Measurements from ENCODE around the gene RFWD3. TPM values are rescaled to one million over a fixed set of nuclear protein-coding genes. Genes with fewer than 3 reads are reported as not detected.

RFWD3 gene
- total RNA-seq, 4 donors from 2014 or later: 6.8 to 13.3 (median 10.1) TPM

- Histone ChIP-seq H3K4me3 (no peak overlapping the region), H3K9me3 (no peaks in the 10 kb centered on the region), H3K36me3 (peaks cover 45 to 96% (median 83%) of the 10 kb centered on the region in 4 donors), H3K27me3 (no peaks in the 10 kb centered on the region), H3K4me1 (peaks cover 7 to 13% (median 11%) of the 10 kb centered on the region in 4 donors), H3K27ac (replicated peaks in 1 of 4) (no peak overlapping the region)
- no peak for DNase-seq (ENCODE audit: extremely low spot score)
- intact Hi-C loops (cut with DNase I): loop anchor here (10.0 kb wide), 2 partner anchors 141 to 321 kb away; no protein-coding TSS in a partner anchor
- TF ChIP-seq EP300 (IDR thresholded peaks at IDR 0.05) (no peak), POLR2AphosphoS5 (IDR thresholded peaks at IDR 0.05) (no peak), POLR2A (IDR thresholded peaks at IDR 0.05; ENCODE audit: low read depth) (no peak)
- TF ChIP-seq, protein P1, sequence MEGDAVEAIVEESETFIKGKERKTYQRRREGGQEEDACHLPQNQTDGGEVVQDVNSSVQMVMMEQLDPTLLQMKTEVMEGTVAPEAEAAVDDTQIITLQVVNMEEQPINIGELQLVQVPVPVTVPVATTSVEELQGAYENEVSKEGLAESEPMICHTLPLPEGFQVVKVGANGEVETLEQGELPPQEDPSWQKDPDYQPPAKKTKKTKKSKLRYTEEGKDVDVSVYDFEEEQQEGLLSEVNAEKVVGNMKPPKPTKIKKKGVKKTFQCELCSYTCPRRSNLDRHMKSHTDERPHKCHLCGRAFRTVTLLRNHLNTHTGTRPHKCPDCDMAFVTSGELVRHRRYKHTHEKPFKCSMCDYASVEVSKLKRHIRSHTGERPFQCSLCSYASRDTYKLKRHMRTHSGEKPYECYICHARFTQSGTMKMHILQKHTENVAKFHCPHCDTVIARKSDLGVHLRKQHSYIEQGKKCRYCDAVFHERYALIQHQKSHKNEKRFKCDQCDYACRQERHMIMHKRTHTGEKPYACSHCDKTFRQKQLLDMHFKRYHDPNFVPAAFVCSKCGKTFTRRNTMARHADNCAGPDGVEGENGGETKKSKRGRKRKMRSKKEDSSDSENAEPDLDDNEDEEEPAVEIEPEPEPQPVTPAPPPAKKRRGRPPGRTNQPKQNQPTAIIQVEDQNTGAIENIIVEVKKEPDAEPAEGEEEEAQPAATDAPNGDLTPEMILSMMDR (IDR thresholded peaks at IDR 0.05): no peak
- 94% methylated on average over 14 of the region's 14 CpGs for WGBS
Observed at GRCh38 chr16:74625500-74626350, 41.0 kb downstream of the RFWD3 start.

GRCh38 chr16:74623839-74624235, 42.8 kb downstream of the RFWD3 start:
- peaks cover 32 to 81% (median 65%) of the 10 kb centered on the region in 4 donors for H3K36me3 ChIP-seq
- TF ChIP-seq EP300 (IDR thresholded peaks at IDR 0.05) (no peak), POLR2AphosphoS5 (IDR thresholded peaks at IDR 0.05) (no peak), POLR2A (IDR thresholded peaks at IDR 0.05; ENCODE audit: low read depth) (no peak)
- TF ChIP-seq, protein P1 (IDR thresholded peaks at IDR 0.05): no peak
- no peak overlapping the region for H3K4me3 ChIP-seq
- no peak for DNase-seq (ENCODE audit: extremely low spot score)
- WGBS: 100% methylated on average over 2 of the region's 6 CpGs
- peaks cover 7 to 13% (median 11%) of the 10 kb centered on the region in 4 donors for H3K4me1 ChIP-seq
- intact Hi-C loops (cut with DNase I): loop anchor here (10.0 kb wide), 2 partner anchors 139 to 319 kb away; no protein-coding TSS in a partner anchor
- no peaks in the 10 kb centered on the region for H3K27me3 ChIP-seq
- no peaks in the 10 kb centered on the region for H3K9me3 ChIP-seq
- H3K27ac ChIP-seq (replicated peaks in 1 of 4): no peak overlapping the region

DNA sequence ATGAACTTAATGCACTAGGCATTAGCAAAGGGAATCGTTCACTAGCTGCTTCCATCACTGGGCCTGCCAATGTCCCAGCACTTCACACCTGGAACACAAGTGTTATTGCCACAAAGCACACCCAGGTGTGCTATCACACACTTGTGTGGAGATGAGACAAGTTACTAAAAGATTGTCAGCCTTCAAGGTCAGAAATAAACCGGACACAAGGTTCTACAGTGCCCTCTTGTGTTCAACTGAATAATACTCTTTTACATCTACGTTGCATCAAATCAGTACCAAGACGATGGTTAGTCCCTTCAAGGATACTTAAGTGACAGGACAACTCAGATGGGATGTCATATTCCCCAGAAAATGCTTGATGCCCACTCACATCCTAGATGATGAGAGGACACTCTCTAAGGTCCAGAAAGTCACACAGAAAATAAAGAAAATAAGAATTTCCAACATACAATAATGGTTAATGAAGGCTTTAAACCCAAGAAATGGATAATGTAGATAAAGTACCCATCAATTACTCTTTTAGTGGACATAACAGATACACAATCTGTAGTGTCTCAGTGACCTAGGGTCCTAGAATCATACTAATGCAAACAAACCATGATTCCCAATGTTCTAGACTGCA, 43.4 kb downstream of the RFWD3 start:
- intact Hi-C loops (cut with DNase I): loop anchor here (10.0 kb wide), 2 partner anchors 139 to 319 kb away; no protein-coding TSS in a partner anchor
- H3K9me3 ChIP-seq: no peaks in the 10 kb centered on the region
- H3K36me3 ChIP-seq: peaks cover 32 to 76% (median 60%) of the 10 kb centered on the region in 4 donors
- no peak for TF ChIP-seq POLR2A (IDR thresholded peaks at IDR 0.05; ENCODE audit: low read depth)
- TF ChIP-seq, protein P1 (IDR thresholded peaks at IDR 0.05): peak; percentile 53 to 63 (median 54)
- DNase-seq (ENCODE audit: extremely low spot score): no peak
- H3K27me3 ChIP-seq: no peaks in the 10 kb centered on the region
- no peak overlapping the region for H3K4me3 ChIP-seq
- H3K4me1 ChIP-seq: peaks cover 7 to 13% (median 11%) of the 10 kb centered on the region in 4 donors
- no peak overlapping the region for H3K27ac ChIP-seq (replicated peaks in 1 of 4)
- WGBS: 26% methylated on average over 4 of the region's 4 CpGs

GRCh38 chr16:74622005-74622404, 44.7 kb downstream of the RFWD3 start:
- Histone ChIP-seq H3K27me3 (no peaks in the 10 kb centered on the region), H3K4me1 (peaks cover 0 to 3% (median 1%) of the 10 kb centered on the region in 4 donors), H3K36me3 (peaks cover 32 to 63% (median 46%) of the 10 kb centered on the region in 4 donors), H3K4me3 (no peak overlapping the region), H3K27ac (replicated peaks in 1 of 4) (no peak overlapping the region), H3K9me3 (no peaks in the 10 kb centered on the region)
- TF ChIP-seq POLR2AphosphoS5 (IDR thresholded peaks at IDR 0.05) (no peak), POLR2A (IDR thresholded peaks at IDR 0.05; ENCODE audit: low read depth) (no peak), EP300 (IDR thresholded peaks at IDR 0.05) (no peak)
- TF ChIP-seq, protein P1 (IDR thresholded peaks at IDR 0.05): no peak
- WGBS: 90% methylated on average over 4 of the region's 4 CpGs
- no peak for DNase-seq (ENCODE audit: extremely low spot score)
- intact Hi-C loops (cut with DNase I): loop anchor here (10.0 kb wide), 2 partner anchors 137 to 317 kb away; no protein-coding TSS in a partner anchor
